GM21576 (cell line): ENCODE results near the gene BGN.

Experiments used
- ATAC-seq: cut with Tn5 transposase; IDR thresholded peaks from one replicate; pipeline ENCODE4 v1.9.1; 2021; ENCODE audit warnings: mild to moderate bottlenecking, moderate library complexity; ENCODE audit not compliant: unreplicated experiment

Gene BGN

GRCh38 chrX:153502796-153503195 is 8.0 kb downstream of the BGN start:
- ATAC-seq = no peak

- no peak for ATAC-seq
Measured at GRCh38 chrX:153504445-153505016, 9.8 kb downstream of the BGN start.

GRCh38 chrX:153505361-153505760 is 10.6 kb downstream of the BGN start:
- ATAC-seq = no peak

- ATAC-seq = peak; percentile 95
Measured at GRCh38 chrX:153507484-153508178, 12.9 kb downstream of the BGN start.

- ATAC-seq = no peak
Measured at GRCh38 chrX:153509592-153509991, 14.8 kb downstream of the BGN start.

- ATAC-seq = no peak
Measured at GRCh38 chrX:153510383-153510782, 15.6 kb downstream of the BGN start.

GRCh38 chrX:153511784-153512500 is 17.2 kb downstream of the BGN start:
- no peak for ATAC-seq

- no peak for ATAC-seq
Measured at GRCh38 chrX:153512501-153512893, 17.7 kb downstream of the BGN start.

- no peak for ATAC-seq
Measured at GRCh38 chrX:153513265-153513664, 18.5 kb downstream of the BGN start.

- ATAC-seq = no peak
Measured at GRCh38 chrX:153514259-153514658, 19.5 kb downstream of the BGN start.

- no peak for ATAC-seq
Measured at GRCh38 chrX:153515435-153515834, 20.7 kb downstream of the BGN start.

- no peak for ATAC-seq
Measured at GRCh38 chrX:153516073-153516472, 21.3 kb downstream of the BGN start.

- no peak for ATAC-seq
Measured at GRCh38 chrX:153517423-153517822, 22.6 kb downstream of the BGN start, which contains the start of gene ATP2B3. Gene ATP2B3, plus strand, starts transcription at chrX:153517642. Its CDS starts 18,606 bp downstream, at chrX:153536248.

GRCh38 chrX:153517946-153518834 is 23.4 kb downstream of the BGN start:
- ATAC-seq = no peak

GRCh38 chrX:153519569-153520286 is 24.9 kb downstream of the BGN start:
- ATAC-seq = no peak

GRCh38 chrX:153520287-153520917 is 25.6 kb downstream of the BGN start:
- no peak for ATAC-seq

GRCh38 chrX:153521034-153521433 is 26.3 kb downstream of the BGN start:
- ATAC-seq = no peak

- no peak for ATAC-seq
Measured at GRCh38 chrX:153522259-153522658, 27.5 kb downstream of the BGN start.

GRCh38 chrX:153523269-153523668 is 28.5 kb downstream of the BGN start:
- ATAC-seq = no peak

GRCh38 chrX:153524234-153524633 is 29.5 kb downstream of the BGN start:
- ATAC-seq = no peak
